ENCODE measurements around the gene TNPO2. TPM values are rescaled to one million over a fixed set of nuclear protein-coding genes. Genes with fewer than 3 reads are reported as not detected.

Gene TNPO2
- total RNA-seq, 1 experiment from 2014 or later: 105 TPM

DNA sequence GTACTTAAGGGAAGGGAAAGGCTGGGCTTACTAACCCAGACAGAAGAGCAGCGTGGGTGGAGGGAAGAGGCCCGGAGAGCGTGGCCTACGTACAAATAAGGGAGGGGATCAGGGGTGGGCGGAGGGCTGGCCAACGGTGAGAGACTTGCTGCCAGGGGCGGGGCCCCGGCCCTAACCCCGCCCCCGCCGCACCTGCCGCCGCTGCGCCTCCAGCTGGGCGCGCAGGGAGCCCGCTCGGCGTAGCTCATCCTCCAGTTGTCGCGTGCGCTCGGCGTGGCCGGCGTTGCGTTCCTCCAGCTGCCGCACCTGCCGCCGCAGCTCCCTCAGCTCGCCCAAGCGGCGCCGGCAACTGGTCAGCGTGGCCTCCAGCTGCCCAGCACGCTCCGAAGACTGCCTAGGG is 46.0 kb upstream of the TNPO2 start (continued):
- TF ChIP-seq ATF1 (CRISPR knock-in tag; IDR thresholded peaks at IDR 0.05) (no peak), JAZF1 (CRISPR knock-in tag; IDR thresholded peaks at IDR 0.05) (no peak), ZNF138 (CRISPR knock-in tag; conservative IDR thresholded peaks at IDR 0.05) (no peak), ETV6 (CRISPR knock-in tag; IDR thresholded peaks at IDR 0.05) (peak; percentile 85), IRF2 (CRISPR knock-in tag; IDR thresholded peaks at IDR 0.05; ENCODE audit: borderline replicate concordance, low read depth) (no peak), ZNF317 (CRISPR knock-in tag; IDR thresholded peaks at IDR 0.05; ENCODE audit: borderline replicate concordance, low read depth) (no peak), JUN (CRISPR knock-in tag; IDR thresholded peaks at IDR 0.05) (no peak), TCF7 (CRISPR knock-in tag; IDR thresholded peaks at IDR 0.05; ENCODE audit: low read depth) (no peak), NR1H2 (CRISPR knock-in tag; IDR thresholded peaks at IDR 0.05) (no peak), ZNF232 (CRISPR knock-in tag; IDR thresholded peaks at IDR 0.05) (peak; percentile 56; the same call in 1 of the 2 replicates), TEAD4 (CRISPR knock-in tag; IDR thresholded peaks at IDR 0.05) (no peak), OVOL2 (CRISPR knock-in tag; IDR thresholded peaks at IDR 0.05; ENCODE audit: borderline replicate concordance) (no peak), GTF2I (CRISPR knock-in tag; conservative IDR thresholded peaks at IDR 0.05) (no peak), CREB1 (CRISPR knock-in tag; IDR thresholded peaks at IDR 0.05) (no peak), NR2C2 (CRISPR knock-in tag; IDR thresholded peaks at IDR 0.05) (no peak), SMAD3 (CRISPR knock-in tag; IDR thresholded peaks at IDR 0.05; ENCODE audit: borderline replicate concordance) (no peak), ZNF263 (CRISPR knock-in tag; IDR thresholded peaks at IDR 0.05; ENCODE audit: low read depth) (no peak), ZNF423 (CRISPR knock-in tag; IDR thresholded peaks at IDR 0.05) (no peak)
- TF ChIP-seq, protein P1, sequence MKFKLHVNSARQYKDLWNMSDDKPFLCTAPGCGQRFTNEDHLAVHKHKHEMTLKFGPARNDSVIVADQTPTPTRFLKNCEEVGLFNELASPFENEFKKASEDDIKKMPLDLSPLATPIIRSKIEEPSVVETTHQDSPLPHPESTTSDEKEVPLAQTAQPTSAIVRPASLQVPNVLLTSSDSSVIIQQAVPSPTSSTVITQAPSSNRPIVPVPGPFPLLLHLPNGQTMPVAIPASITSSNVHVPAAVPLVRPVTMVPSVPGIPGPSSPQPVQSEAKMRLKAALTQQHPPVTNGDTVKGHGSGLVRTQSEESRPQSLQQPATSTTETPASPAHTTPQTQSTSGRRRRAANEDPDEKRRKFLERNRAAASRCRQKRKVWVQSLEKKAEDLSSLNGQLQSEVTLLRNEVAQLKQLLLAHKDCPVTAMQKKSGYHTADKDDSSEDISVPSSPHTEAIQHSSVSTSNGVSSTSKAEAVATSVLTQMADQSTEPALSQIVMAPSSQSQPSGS (CRISPR knock-in tag; IDR thresholded peaks at IDR 0.05; ENCODE audit: borderline replicate concordance, low read depth): no peak
- TF ChIP-seq, protein P2, sequence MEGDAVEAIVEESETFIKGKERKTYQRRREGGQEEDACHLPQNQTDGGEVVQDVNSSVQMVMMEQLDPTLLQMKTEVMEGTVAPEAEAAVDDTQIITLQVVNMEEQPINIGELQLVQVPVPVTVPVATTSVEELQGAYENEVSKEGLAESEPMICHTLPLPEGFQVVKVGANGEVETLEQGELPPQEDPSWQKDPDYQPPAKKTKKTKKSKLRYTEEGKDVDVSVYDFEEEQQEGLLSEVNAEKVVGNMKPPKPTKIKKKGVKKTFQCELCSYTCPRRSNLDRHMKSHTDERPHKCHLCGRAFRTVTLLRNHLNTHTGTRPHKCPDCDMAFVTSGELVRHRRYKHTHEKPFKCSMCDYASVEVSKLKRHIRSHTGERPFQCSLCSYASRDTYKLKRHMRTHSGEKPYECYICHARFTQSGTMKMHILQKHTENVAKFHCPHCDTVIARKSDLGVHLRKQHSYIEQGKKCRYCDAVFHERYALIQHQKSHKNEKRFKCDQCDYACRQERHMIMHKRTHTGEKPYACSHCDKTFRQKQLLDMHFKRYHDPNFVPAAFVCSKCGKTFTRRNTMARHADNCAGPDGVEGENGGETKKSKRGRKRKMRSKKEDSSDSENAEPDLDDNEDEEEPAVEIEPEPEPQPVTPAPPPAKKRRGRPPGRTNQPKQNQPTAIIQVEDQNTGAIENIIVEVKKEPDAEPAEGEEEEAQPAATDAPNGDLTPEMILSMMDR (IDR thresholded peaks at IDR 0.05): no peak
- TF ChIP-seq, protein P3, sequence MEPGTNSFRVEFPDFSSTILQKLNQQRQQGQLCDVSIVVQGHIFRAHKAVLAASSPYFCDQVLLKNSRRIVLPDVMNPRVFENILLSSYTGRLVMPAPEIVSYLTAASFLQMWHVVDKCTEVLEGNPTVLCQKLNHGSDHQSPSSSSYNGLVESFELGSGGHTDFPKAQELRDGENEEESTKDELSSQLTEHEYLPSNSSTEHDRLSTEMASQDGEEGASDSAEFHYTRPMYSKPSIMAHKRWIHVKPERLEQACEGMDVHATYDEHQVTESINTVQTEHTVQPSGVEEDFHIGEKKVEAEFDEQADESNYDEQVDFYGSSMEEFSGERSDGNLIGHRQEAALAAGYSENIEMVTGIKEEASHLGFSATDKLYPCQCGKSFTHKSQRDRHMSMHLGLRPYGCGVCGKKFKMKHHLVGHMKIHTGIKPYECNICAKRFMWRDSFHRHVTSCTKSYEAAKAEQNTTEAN (CRISPR knock-in tag; IDR thresholded peaks at IDR 0.05): no peak; the same call in 1 of the 2 replicates
- TF ChIP-seq, protein P4, sequence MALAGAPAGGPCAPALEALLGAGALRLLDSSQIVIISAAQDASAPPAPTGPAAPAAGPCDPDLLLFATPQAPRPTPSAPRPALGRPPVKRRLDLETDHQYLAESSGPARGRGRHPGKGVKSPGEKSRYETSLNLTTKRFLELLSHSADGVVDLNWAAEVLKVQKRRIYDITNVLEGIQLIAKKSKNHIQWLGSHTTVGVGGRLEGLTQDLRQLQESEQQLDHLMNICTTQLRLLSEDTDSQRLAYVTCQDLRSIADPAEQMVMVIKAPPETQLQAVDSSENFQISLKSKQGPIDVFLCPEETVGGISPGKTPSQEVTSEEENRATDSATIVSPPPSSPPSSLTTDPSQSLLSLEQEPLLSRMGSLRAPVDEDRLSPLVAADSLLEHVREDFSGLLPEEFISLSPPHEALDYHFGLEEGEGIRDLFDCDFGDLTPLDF (CRISPR knock-in tag; IDR thresholded peaks at IDR 0.05): 0 out of 2 replicates have a peak, but pooled peaks have one; percentile 41
- TF ChIP-seq, protein P5, sequence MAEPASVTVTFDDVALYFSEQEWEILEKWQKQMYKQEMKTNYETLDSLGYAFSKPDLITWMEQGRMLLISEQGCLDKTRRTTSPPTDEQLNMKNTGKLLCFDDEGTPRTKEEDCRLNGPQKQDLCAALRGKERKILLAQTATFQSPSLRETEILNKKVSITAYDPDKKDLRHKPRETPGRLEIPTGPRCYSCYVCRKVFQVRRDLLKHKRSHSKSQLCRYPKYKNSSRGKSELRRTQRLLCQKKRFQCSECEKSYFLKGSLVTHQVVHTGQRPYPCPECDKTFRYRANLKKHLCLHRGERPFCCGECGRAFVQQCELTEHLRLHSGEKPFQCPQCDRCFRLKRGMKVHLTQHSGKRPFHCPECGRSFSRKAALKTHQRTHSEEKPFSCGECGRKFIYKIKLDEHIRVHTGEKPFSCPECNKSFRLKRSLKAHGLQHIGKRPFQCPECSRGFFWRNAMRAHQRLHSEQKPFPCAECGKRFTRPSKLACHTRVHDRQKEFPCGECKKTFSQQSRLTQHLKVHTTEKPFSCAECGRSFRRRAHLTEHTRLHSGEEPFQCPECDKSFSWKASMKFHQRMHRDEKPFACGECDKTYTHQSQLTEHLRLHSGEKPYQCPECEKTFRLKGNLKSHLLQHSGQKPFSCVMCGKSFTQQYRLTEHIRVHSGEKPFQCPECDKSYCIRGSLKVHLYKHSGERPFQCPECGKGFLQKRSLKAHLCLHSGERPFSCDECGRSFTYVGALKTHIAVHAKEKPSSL (CRISPR knock-in tag; conservative IDR thresholded peaks at IDR 0.05): no peak
- TF ChIP-seq, protein P6, sequence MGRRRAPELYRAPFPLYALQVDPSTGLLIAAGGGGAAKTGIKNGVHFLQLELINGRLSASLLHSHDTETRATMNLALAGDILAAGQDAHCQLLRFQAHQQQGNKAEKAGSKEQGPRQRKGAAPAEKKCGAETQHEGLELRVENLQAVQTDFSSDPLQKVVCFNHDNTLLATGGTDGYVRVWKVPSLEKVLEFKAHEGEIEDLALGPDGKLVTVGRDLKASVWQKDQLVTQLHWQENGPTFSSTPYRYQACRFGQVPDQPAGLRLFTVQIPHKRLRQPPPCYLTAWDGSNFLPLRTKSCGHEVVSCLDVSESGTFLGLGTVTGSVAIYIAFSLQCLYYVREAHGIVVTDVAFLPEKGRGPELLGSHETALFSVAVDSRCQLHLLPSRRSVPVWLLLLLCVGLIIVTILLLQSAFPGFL (CRISPR knock-in tag; IDR thresholded peaks at IDR 0.05; ENCODE audit: borderline replicate concordance): no peak
- TF ChIP-seq, protein P7, sequence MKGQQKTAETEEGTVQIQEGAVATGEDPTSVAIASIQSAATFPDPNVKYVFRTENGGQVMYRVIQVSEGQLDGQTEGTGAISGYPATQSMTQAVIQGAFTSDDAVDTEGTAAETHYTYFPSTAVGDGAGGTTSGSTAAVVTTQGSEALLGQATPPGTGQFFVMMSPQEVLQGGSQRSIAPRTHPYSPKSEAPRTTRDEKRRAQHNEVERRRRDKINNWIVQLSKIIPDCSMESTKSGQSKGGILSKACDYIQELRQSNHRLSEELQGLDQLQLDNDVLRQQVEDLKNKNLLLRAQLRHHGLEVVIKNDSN (CRISPR knock-in tag; IDR thresholded peaks at IDR 0.05): peak; percentile 65; the same call in 1 of the 2 replicates
- TF ChIP-seq, protein P8, sequence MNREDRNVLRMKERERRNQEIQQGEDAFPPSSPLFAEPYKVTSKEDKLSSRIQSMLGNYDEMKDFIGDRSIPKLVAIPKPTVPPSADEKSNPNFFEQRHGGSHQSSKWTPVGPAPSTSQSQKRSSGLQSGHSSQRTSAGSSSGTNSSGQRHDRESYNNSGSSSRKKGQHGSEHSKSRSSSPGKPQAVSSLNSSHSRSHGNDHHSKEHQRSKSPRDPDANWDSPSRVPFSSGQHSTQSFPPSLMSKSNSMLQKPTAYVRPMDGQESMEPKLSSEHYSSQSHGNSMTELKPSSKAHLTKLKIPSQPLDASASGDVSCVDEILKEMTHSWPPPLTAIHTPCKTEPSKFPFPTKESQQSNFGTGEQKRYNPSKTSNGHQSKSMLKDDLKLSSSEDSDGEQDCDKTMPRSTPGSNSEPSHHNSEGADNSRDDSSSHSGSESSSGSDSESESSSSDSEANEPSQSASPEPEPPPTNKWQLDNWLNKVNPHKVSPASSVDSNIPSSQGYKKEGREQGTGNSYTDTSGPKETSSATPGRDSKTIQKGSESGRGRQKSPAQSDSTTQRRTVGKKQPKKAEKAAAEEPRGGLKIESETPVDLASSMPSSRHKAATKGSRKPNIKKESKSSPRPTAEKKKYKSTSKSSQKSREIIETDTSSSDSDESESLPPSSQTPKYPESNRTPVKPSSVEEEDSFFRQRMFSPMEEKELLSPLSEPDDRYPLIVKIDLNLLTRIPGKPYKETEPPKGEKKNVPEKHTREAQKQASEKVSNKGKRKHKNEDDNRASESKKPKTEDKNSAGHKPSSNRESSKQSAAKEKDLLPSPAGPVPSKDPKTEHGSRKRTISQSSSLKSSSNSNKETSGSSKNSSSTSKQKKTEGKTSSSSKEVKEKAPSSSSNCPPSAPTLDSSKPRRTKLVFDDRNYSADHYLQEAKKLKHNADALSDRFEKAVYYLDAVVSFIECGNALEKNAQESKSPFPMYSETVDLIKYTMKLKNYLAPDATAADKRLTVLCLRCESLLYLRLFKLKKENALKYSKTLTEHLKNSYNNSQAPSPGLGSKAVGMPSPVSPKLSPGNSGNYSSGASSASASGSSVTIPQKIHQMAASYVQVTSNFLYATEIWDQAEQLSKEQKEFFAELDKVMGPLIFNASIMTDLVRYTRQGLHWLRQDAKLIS (CRISPR knock-in tag; IDR thresholded peaks at IDR 0.05; ENCODE audit: borderline replicate concordance): no peak

All from WTC11 (cell line).